Tibial nerve (tissue), 4 donors: ENCODE results near the gene FGGY. TPM values are rescaled to one million over a fixed set of nuclear protein-coding genes. Genes with fewer than 3 reads are reported as not detected.

ENCODE experiments used
- DNase-seq, 2 donors: peaks; one replicate each; pipeline ENCODE4 v3.0.0-alpha.2; 2019; ENCODE audit warnings: low spot score in 2 of 2
- H3K27ac ChIP-seq, 4 donors: fragments of 200-600 bp; sonication (generic) in 3 of 4; one replicate each; pipeline ENCODE4 v1.5.1; 2017 to 2019; ENCODE audit warnings: mild to moderate bottlenecking in 1 of 4
- H3K27me3 ChIP-seq, 2 donors: fragments of 200-600 bp; sonication (generic) in 1 of 2; one replicate each; pipeline versions ENCODE4 v1.5.1 to v1.6.0; 2017 to 2019
- H3K36me3 ChIP-seq, 3 donors: fragments of 200-600 bp; sonication (generic); one replicate each; pipeline ENCODE4 v1.5.1; 2018 to 2019
- H3K4me1 ChIP-seq, 4 donors: fragments of 200-600 bp; sonication (generic) in 3 of 4; one replicate each; pipeline ENCODE4 v1.5.1; 2017 to 2019
- H3K4me3 ChIP-seq, 4 donors: fragments of 200-600 bp; sonication (generic) in 3 of 4; one replicate each; pipeline ENCODE4 v1.5.1; 2017 to 2019; ENCODE audit warnings: mild to moderate bottlenecking in 1 of 4, moderate library complexity in 1 of 4
- H3K9me3 ChIP-seq, 4 donors: fragments of 200-600 bp; sonication (generic) in 3 of 4; one replicate each; pipeline ENCODE4 v1.5.1; 2017 to 2019
- CTCF ChIP-seq, 5 experiments: fragments of 200-600 bp in 3 of 5; fragments of 450-650 bp in 2 of 5; sonication (generic) in 3 of 5; IDR thresholded peaks; one replicate each; pipeline ENCODE4 v1.5.1; 2016 to 2019; ENCODE audit warnings: antibody characterized with exemption in 5 of 5, mild to moderate bottlenecking in 3 of 5, moderate library complexity in 2 of 5
- EP300 ChIP-seq, 2 donors: sonication (generic); formaldehyde crosslinking; IDR thresholded peaks; one replicate each; pipeline ENCODE4 v1.6.1; 2017; ENCODE audit warnings: antibody characterized with exemption in 2 of 2, mild to moderate bottlenecking in 1 of 2
- POLR2A ChIP-seq, 2 donors: fragments of 450-650 bp; IDR thresholded peaks; one replicate each; pipeline ENCODE4 v1.6.1; 2017; ENCODE audit warnings: antibody characterized with exemption in 2 of 2, mild to moderate bottlenecking in 2 of 2, moderate library complexity in 2 of 2
- WGBS, 2 donors: methylation state at CpG; one replicate each; pipeline ENCODE4 v1.1.5; 2018; 5-methylcytosine and 5-hydroxymethylcytosine counted together
- small RNA-seq: library from RNA; depleted of rRNA; stranded (forward); fragments of <200 nt; gene quantifications from one replicate; pipeline ENCODE3, GENCODE V24; 2016
- total RNA-seq, 4 donors: library from RNA; depleted of rRNA; stranded (reverse); fragments of >200 nt; gene quantifications; one replicate each; pipeline ENCODE4 v1.1.0, GENCODE V29; 2016

Gene FGGY
- total RNA-seq, 4 donors from 2014 or later, result 27.0 to 40.6 (median 32.9) TPM

- Histone ChIP-seq H3K9me3 (peaks cover 0 to 14% (median 2%) of the 10 kb centered on the region in 4 donors), H3K27ac (no peak overlapping the region), H3K4me3 (no peak overlapping the region), H3K27me3 (no peaks in the 10 kb centered on the region), H3K36me3 (peaks cover 0 to 3% (median 0%) of the 10 kb centered on the region in 3 donors), H3K4me1 (no peaks in the 10 kb centered on the region)
- no peak for TF ChIP-seq CTCF (IDR thresholded peaks at IDR 0.05)
- no peak for TF ChIP-seq EP300 (IDR thresholded peaks at IDR 0.05)
- no peak for TF ChIP-seq POLR2A (IDR thresholded peaks at IDR 0.05)
- DNase-seq, result no peak
Measured at GRCh38 chr1:59788825-59789224, 491.9 kb downstream of the FGGY start.

- Histone ChIP-seq H3K36me3 (no peaks in the 10 kb centered on the region), H3K9me3 (peaks cover 0 to 14% (median 6%) of the 10 kb centered on the region in 4 donors), H3K4me1 (no peaks in the 10 kb centered on the region), H3K27me3 (no peaks in the 10 kb centered on the region), H3K4me3 (no peak overlapping the region), H3K27ac (no peak overlapping the region)
- TF ChIP-seq EP300 (IDR thresholded peaks at IDR 0.05) (no peak), CTCF (IDR thresholded peaks at IDR 0.05) (no peak), POLR2A (IDR thresholded peaks at IDR 0.05) (no peak)
- no peak for DNase-seq
Measured at GRCh38 chr1:59798600-59798999, 501.7 kb downstream of the FGGY start.

GRCh38 chr1:59803458-59804038 is 506.7 kb downstream of the FGGY start:
- no peaks in the 10 kb centered on the region for H3K27me3 ChIP-seq
- no peak for TF ChIP-seq CTCF (IDR thresholded peaks at IDR 0.05)
- TF ChIP-seq POLR2A (IDR thresholded peaks at IDR 0.05), result no peak
- TF ChIP-seq EP300 (IDR thresholded peaks at IDR 0.05), result no peak
- no peaks in the 10 kb centered on the region for H3K9me3 ChIP-seq
- no peaks in the 10 kb centered on the region for H3K36me3 ChIP-seq
- 33 to 38% methylated on average over 1 of the region's 1 CpG for WGBS, 2 donors
- no peak overlapping the region for H3K4me3 ChIP-seq
- DNase-seq, result no peak
- H3K27ac ChIP-seq, result no peak overlapping the region
- H3K4me1 ChIP-seq, result no peaks in the 10 kb centered on the region

DNA sequence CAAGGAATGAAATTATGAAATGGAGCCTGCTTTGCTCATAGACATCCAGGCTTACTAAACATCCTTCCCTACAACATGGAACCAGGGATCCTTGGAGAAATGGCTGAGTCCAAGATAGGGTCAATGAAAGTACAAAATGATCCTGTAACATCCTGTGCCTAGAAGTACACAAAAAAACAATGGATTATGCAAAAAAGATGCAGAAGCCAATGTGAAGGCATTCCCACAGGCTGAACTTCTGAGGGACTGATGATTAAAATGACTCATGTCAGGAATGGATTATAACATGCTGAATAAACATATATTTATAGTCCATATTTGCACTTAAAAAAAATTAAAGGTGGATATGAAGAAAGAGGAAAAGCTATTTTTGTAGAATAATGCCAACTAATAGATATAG is 507.4 kb downstream of the FGGY start:
- Histone ChIP-seq H3K27ac (no peak overlapping the region), H3K36me3 (no peaks in the 10 kb centered on the region), H3K9me3 (no peaks in the 10 kb centered on the region), H3K27me3 (no peaks in the 10 kb centered on the region), H3K4me3 (no peak overlapping the region), H3K4me1 (no peaks in the 10 kb centered on the region)
- no peak for DNase-seq
- TF ChIP-seq EP300 (IDR thresholded peaks at IDR 0.05) (no peak), CTCF (IDR thresholded peaks at IDR 0.05) (no peak), POLR2A (IDR thresholded peaks at IDR 0.05) (no peak)

DNA sequence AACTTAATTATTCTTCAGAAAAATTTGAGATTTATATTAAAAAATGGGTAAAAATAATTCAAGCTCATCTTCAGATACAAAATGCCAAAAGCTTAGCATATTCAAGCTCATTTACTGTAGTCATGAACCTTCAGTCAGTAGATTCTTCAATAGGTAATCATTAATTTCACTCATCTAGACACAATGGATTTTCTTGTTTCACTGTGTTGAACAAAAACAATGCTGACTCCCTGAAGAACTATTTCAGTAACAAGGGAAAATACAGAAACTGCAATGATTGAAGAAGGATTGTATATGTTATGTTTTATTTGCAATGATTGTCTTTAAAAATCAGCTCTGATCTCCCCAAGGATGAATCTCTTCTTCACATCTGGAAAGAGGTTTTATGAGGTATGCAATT is 508.7 kb downstream of the FGGY start:
- DNase-seq, result no peak
- Histone ChIP-seq H3K27me3 (no peaks in the 10 kb centered on the region), H3K4me1 (no peaks in the 10 kb centered on the region), H3K27ac (no peak overlapping the region), H3K9me3 (no peaks in the 10 kb centered on the region), H3K36me3 (no peaks in the 10 kb centered on the region), H3K4me3 (no peak overlapping the region)
- no peak for TF ChIP-seq EP300 (IDR thresholded peaks at IDR 0.05)
- TF ChIP-seq POLR2A (IDR thresholded peaks at IDR 0.05), result no peak
- TF ChIP-seq CTCF (IDR thresholded peaks at IDR 0.05), result no peak

Small RNA genes within 50 kb of the gene (small RNA-seq; reads per million reads assigned to genes)
- gene MIR4711, result not detected
